Measurements from ENCODE around the gene FMN1. TPM values are rescaled to one million over a fixed set of nuclear protein-coding genes. Genes with fewer than 3 reads are reported as not detected.

Gene FMN1
- total and polyA plus RNA-seq, 10 donors: 0.43 to 42.1 (median 8.6) TPM

GRCh38 chr15:33022629-33023028 is 171.9 kb downstream of the FMN1 start:
- peaks cover 0 to 12% (median 9%) of the 10 kb centered on the region in 6 donors for H3K4me1 ChIP-seq
- TF ChIP-seq POLR2A (IDR thresholded peaks at IDR 0.05) (no peak), CTCF (IDR thresholded peaks at IDR 0.05 in 8 of 11, conservative IDR thresholded peaks at IDR 0.05 in 3 of 11) (no peak), POLR2AphosphoS5 (IDR thresholded peaks at IDR 0.05) (peak in 2 of 3 donors; percentile 15 to 44)
- no peak overlapping the region for H3K4me3 ChIP-seq
- intact Hi-C loops (cut with DNase I; ENCODE audit: low total_unique reads): no loop called here
- H3K27me3 ChIP-seq (replicated peaks in 1 of 7): no peaks in the 10 kb centered on the region
- peak overlapping the region in 3 of 8 donors; percentile 1 to 28 (median 3) for H3K27ac ChIP-seq
- H3K36me3 ChIP-seq: no peaks in the 10 kb centered on the region
- no peaks in the 10 kb centered on the region for H3K9me3 ChIP-seq
- DNase-seq: no peak
- WGBS, 5 donors: 32 to 54% (median 49%) methylated on average over 2 of the region's 2 CpGs

- intact Hi-C loops (cut with DNase I; ENCODE audit: low total_unique reads): no loop called here
- 33 to 43% (median 37%) methylated on average over 4 of the region's 4 CpGs for WGBS, 5 donors
- H3K4me3 ChIP-seq: no peak overlapping the region
Measured at GRCh38 chr15:33021806-33022389, 172.6 kb downstream of the FMN1 start.

GRCh38 chr15:33019354-33019981 is 175.0 kb downstream of the FMN1 start:
- 91 to 96% (median 94%) methylated on average over 36 to 43 of the region's 43 CpGs for WGBS, 5 donors
- Histone ChIP-seq H3K27me3 (replicated peaks in 1 of 7) (no peaks in the 10 kb centered on the region), H3K4me3 (no peak overlapping the region), H3K36me3 (no peaks in the 10 kb centered on the region), H3K27ac (no peak overlapping the region), H3K4me1 (peaks cover 0 to 12% (median 9%) of the 10 kb centered on the region in 6 donors), H3K9me3 (no peaks in the 10 kb centered on the region)
- TF ChIP-seq POLR2AphosphoS5 (IDR thresholded peaks at IDR 0.05) (no peak), POLR2A (IDR thresholded peaks at IDR 0.05) (no peak), CTCF (IDR thresholded peaks at IDR 0.05 in 8 of 11, conservative IDR thresholded peaks at IDR 0.05 in 3 of 11) (no peak)
- intact Hi-C loops (cut with DNase I; ENCODE audit: low total_unique reads): no loop called here
- no peak for DNase-seq

More at GRCh38 chr15:33021806-33022389, 172.6 kb downstream of the FMN1 start:
- no peaks in the 10 kb centered on the region for H3K27me3 ChIP-seq (replicated peaks in 1 of 7)
- no peaks in the 10 kb centered on the region for H3K36me3 ChIP-seq
- peaks cover 0 to 12% (median 9%) of the 10 kb centered on the region in 6 donors for H3K4me1 ChIP-seq
- DNase-seq: no peak
- no peaks in the 10 kb centered on the region for H3K9me3 ChIP-seq
- H3K27ac ChIP-seq: peak overlapping the region in 3 of 8 donors; percentile 1 to 28 (median 3)
- TF ChIP-seq CTCF (IDR thresholded peaks at IDR 0.05 in 8 of 11, conservative IDR thresholded peaks at IDR 0.05 in 3 of 11) (peak in 7 of 11 experiments; percentile 36 to 61 (median 51)), POLR2A (IDR thresholded peaks at IDR 0.05) (no peak), POLR2AphosphoS5 (IDR thresholded peaks at IDR 0.05) (no peak)

GRCh38 chr15:33016405-33017024 is 178.0 kb downstream of the FMN1 start:
- no peaks in the 10 kb centered on the region for H3K9me3 ChIP-seq
- no peak overlapping the region for H3K27ac ChIP-seq
- TF ChIP-seq POLR2AphosphoS5 (IDR thresholded peaks at IDR 0.05): no peak
- no peak for TF ChIP-seq CTCF (IDR thresholded peaks at IDR 0.05 in 8 of 11, conservative IDR thresholded peaks at IDR 0.05 in 3 of 11)
- TF ChIP-seq POLR2A (IDR thresholded peaks at IDR 0.05): no peak
- no peaks in the 10 kb centered on the region for H3K27me3 ChIP-seq (replicated peaks in 1 of 7)
- no peak for DNase-seq
- WGBS, 5 donors: 82 to 85% (median 84%) methylated on average over 10 of the region's 10 CpGs
- H3K4me3 ChIP-seq: no peak overlapping the region
- H3K36me3 ChIP-seq: no peaks in the 10 kb centered on the region
- intact Hi-C loops (cut with DNase I; ENCODE audit: low total_unique reads): no loop called here
- H3K4me1 ChIP-seq: no peaks in the 10 kb centered on the region
